AG09309 (cell line): Measurements from ENCODE around the gene PREX1.

Experiments
- DNase-seq: peaks from one replicate; pipeline ENCODE4 v3.0.0-alpha.2; 2010; ENCODE audit warnings: low read depth
- H3K4me3 ChIP-seq: 2 replicates; pipeline ENCODE4 v1.5.1; 2011; ENCODE audit warnings: mild to moderate bottlenecking, low read depth, low read length, moderate library complexity; ENCODE audit not compliant: control insufficient read depth
- TF ChIP-seq, protein P1 (sequence below): IDR thresholded peaks from 2 replicates; pipeline ENCODE4 v1.5.1; 2011; ENCODE audit warnings: mild to moderate bottlenecking, low read depth, low read length, inconsistent platforms; ENCODE audit not compliant: insufficient read depth, control insufficient read depth; ENCODE audit errors: missing control alignments

Gene PREX1

DNA sequence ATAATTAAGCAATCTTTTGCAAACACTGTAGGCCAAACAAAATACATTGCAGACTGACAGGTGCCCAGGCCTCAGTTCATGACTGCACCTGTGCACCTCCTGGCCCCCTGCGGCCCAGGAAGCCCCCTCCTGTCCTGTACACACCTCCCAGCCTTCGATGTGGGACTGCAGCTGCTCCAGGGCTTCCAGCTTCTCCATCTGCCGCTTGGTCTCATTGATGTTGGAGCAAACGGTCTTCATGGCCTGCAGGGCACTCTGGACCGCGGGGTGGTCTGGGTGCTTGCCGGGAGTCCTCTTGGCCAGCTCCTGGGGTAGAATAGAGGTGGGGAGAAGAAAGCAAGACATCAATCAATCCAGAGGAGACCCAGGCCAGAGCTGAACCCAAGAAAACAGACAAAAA is 119.7 kb downstream of the PREX1 start:
- TF ChIP-seq, protein P1, sequence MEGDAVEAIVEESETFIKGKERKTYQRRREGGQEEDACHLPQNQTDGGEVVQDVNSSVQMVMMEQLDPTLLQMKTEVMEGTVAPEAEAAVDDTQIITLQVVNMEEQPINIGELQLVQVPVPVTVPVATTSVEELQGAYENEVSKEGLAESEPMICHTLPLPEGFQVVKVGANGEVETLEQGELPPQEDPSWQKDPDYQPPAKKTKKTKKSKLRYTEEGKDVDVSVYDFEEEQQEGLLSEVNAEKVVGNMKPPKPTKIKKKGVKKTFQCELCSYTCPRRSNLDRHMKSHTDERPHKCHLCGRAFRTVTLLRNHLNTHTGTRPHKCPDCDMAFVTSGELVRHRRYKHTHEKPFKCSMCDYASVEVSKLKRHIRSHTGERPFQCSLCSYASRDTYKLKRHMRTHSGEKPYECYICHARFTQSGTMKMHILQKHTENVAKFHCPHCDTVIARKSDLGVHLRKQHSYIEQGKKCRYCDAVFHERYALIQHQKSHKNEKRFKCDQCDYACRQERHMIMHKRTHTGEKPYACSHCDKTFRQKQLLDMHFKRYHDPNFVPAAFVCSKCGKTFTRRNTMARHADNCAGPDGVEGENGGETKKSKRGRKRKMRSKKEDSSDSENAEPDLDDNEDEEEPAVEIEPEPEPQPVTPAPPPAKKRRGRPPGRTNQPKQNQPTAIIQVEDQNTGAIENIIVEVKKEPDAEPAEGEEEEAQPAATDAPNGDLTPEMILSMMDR = no peak
- no peak overlapping the region for H3K4me3 ChIP-seq
- DNase-seq = no peak

DNA sequence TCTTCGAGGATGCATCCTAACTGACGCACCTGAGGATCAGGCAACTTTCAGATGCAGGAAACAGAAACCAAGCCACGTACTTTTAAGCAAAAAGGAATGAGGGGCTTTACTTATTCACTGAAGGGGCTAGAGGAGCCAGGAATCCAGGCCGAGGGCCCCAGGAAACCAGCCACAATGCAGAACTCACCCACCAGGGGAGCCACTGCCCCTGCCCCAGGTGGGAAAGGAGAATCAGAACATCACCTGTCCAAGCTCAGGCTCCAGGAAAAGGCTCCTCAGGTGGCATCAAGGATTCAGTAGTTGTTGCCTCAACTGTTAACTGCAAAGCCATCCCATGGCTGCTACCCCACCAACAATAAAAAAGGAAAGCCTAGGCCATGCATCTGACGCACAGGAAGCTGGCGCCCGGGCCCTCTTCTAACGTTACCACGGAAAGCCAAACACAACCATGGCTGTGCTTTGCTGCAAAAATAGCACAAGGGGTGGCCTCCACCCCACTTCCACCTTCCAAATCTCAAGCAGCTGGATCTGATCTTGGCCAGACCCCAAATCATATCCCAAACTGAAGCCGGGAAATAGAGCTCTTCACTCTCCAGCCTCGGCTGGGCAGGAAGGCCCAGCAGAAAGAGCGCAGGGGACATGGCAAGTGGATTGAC is 121.0 kb downstream of the PREX1 start:
- TF ChIP-seq, protein P1 = no peak
- no peak overlapping the region for H3K4me3 ChIP-seq
- no peak for DNase-seq

DNA sequence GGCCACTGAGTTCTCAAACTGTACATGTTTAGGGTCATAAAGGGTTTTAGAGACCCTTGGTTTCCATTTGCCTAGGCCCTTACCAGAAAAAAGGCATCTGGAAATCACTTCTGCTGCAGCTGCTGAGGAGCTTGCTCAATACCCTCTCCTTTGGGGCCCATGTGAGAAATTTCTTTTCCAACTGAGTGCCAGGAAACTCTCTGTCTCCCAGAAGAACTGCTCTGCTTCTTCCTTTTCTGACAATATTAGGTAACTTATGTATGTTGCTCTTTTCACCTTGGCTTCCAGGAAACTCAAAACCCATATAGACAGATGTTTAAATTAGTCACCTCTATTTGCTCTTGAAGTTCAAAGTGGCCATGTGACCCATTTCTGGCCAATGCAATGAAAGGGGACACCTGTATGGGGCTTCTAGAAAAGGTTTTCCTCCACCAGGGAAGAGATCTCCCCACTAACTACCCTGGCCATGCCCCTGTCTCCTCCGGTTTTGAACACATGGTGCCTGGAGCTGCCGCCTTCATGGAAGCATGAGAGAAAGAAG is 121.6 kb downstream of the PREX1 start:
- no peak overlapping the region for H3K4me3 ChIP-seq
- TF ChIP-seq, protein P1 = no peak
- DNase-seq = no peak

DNA sequence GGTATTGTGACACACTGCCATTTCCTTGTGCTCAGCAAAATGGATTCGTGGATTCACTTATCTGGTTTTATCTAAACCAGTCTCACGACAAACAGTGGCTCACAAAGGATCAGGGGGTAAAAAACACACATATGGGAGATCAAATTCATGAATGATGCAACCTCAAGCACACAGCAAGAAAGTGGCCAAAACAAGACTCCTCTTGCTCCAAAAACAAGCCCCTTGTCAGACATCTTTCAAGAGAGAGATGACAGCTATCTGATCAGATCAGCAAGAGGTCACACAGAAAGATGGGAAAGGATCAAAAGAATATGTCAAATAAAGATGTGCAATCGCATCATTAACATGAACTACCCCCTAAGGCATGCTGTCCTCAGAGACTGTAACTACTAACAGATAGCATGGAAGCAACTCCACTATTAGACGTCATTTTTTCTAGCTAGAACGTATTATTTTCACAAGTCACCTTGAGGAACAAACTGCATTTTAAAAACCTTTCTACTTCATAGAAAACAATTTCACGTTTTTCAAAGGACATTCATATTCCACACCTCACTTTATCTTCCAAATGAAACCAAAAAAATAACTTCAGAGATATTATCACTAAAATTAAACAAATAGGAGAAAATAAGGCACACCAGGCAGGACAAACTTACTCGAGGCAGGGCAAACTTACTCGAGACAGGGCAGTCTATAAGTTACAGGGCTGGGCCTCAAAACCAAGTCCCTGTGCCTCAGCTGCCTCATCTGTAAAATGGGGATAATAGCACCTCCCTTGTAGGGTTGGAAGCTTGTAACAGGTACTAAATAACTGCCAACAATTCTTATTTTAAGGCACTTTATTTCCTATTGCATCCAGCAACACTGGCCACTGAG is 122.3 kb downstream of the PREX1 start:
- no peak overlapping the region for H3K4me3 ChIP-seq
- TF ChIP-seq, protein P1 = no peak
- no peak for DNase-seq

DNA sequence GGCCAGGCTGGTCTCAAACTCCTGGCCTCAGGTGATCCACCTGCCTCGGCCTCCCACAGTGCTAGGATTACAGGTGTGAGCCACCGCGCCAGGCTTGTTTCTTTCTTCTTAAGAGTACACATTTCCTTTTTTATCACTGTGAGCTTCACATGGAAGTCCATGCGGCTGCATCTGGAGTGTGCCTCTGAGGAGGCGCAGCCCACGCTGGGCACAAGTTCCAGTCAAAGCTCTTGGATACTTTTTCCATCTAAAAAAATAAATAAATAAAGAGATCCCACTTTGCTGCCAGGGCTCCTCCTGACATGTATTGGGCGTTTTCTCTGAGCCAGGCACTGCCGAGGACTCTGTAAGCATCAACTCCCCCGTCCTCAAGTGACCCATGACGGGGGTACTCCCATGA is 123.0 kb downstream of the PREX1 start:
- TF ChIP-seq, protein P1 = no peak
- DNase-seq = no peak
- no peak overlapping the region for H3K4me3 ChIP-seq

DNA sequence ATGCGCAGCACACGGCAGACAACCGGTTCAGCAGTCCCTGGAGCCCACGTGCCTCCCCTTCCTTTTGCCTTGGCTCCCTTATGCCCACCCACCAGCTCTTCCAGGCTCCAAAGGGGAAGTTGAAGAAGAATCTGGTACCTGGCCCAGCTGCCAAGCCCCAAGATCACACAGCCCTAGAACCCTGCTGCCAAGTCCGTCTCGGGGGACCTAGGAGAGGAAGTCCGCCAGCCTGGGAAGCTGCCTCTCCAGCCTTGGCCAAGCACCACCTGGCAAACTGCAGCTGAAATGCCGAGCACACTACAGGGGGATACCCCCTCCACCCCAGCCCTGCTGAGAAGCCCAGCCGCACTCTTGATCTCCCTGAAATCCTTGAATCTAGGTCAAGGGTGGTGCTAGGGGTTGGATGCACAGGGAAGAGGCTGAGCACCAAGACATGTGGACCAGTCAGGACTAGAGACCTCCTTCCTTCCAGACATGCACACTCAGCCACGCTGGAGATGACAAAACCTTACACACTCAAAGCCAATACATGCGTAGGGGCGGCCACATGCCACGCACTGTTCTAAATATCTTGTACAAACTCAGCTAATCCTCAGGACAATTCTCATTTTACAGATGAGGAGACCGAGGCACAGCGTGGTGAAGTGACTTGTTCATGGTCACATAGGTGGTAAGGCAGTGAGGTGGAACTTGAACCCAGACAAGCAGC is 124.1 kb downstream of the PREX1 start:
- H3K4me3 ChIP-seq = no peak overlapping the region
- DNase-seq = no peak
- TF ChIP-seq, protein P1 = no peak
